ENCODE results near the gene GLIPR1L2.

Gene GLIPR1L2

DNA sequence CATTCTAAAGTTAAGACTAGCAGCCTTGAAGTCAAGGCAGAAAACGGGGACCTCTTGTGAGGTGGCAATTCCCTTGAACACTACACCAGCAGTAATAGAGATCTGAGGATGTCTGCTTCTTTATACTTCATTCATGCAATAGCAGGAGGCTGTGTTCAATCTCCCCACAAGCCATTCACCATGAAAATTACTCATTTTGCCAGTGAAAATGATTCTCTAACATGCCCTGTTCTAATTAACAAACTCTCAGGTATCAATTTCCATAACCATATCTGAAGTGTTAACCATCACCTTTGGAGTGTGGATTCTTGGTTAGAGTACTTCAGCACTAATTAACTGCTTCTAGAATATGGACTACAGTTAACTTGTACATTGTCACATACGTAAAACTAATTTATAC, 86.2 kb downstream of the GLIPR1L2 start:
- peaks cover 69% of the 10 kb centered on the region for H3K4me1 Mint-ChIP-seq
- peak overlapping the region; percentile 19 for H3K27ac Mint-ChIP-seq
- no peaks in the 10 kb centered on the region for H3K9me3 Mint-ChIP-seq
- H3K36me3 Mint-ChIP-seq (ENCODE audit: low read depth): no peaks in the 10 kb centered on the region
- peaks cover 5% of the 10 kb centered on the region for H3K27me3 Mint-ChIP-seq
- peak; percentile 15 for ATAC-seq
- no peak for DNase-seq
- no peak overlapping the region for H3K4me3 Mint-ChIP-seq

DNA sequence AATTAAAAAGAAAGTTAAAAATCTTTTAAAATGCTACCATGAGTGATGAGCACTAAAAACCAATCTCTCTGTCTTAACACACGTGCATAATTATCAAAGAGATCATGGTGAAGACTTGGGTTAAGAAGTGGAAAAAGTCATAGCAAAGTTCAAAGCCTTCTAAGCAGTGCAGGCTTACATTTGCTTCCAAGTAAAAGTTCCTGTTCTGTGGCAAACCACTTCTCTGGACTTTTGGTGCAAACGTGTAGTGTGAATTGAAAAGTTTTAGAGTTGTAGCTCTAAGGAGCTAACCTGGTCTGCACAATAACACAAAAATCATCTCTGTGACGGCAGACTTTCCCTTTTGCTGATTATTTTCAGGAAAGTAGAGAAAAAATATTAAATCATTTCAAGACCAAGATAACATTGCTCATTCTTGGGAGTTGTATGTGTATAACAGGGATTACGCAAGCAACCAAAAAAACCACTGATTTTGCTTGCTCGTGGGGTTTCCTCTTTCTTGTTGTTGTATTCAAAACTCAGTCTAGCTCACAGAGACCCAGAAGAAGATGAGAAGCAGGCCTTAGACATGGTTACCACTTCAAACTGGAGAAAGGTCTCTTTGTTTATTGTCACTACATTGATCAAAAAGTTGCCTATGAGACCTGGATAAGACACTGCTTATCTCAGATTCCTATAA, 87.4 kb downstream of the GLIPR1L2 start:
- Mint-ChIP-seq H3K4me3 (peak overlapping the region; percentile 13), H3K27ac (peak overlapping the region; percentile 79), H3K36me3 (ENCODE audit: low read depth) (no peaks in the 10 kb centered on the region), H3K27me3 (peaks cover 5% of the 10 kb centered on the region), H3K9me3 (no peaks in the 10 kb centered on the region), H3K4me1 (peaks cover 77% of the 10 kb centered on the region)
- ATAC-seq: peak; percentile 38
- DNase-seq: no peak

DNA sequence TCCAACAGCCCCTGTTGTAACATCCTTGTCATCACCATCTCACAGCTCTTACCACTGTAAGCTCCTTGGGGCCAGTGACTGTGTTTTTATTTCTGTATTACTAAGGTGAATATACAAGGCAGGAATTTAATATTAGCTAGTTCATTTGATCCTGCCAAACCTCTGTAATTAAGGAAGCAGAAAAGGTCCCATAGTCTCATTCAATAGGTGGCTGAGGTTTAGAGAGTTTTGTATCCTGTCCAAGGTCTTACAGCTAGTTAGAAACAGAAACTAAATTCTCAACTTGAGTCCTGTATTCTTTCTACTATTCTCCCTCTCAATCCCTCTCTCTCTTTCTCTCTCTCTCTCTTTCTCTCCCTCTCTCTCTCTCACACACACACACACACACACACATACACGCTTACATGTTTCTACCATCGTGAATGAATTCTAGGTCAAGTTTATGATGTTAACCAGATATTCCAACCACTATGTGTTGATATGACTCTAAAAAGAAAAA, 89.1 kb downstream of the GLIPR1L2 start:
- Mint-ChIP-seq H3K27ac (peak overlapping the region; percentile 97), H3K4me1 (peaks cover 92% of the 10 kb centered on the region), H3K27me3 (no peaks in the 10 kb centered on the region), H3K9me3 (no peaks in the 10 kb centered on the region), H3K4me3 (peak overlapping the region; percentile 92), H3K36me3 (ENCODE audit: low read depth) (peaks cover 4% of the 10 kb centered on the region)
- ATAC-seq (peak; percentile 3), DNase-seq (no peak)

DNA sequence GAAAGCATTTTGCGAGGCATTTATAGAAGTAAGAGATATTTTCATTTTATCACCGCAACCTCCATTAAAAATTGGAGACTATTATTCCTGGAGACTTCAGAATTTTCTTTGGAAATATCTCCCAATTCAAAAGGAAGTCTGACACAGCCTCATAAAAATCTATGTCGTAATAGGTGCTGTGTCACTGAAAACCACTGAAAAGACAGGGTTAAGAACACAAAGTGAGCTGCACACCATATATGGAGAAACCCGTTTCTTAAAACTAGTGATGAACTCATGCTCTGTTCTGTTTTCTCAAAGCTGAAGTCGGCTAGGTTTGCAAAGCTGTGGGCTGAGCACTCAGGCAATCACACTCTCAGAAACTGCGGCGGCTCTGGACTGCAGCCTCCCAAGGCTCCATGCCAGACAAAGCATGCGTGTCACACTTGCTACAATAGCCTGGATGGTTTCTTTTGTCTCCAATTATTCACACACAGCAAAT, 89.6 kb downstream of the GLIPR1L2 start, which contains the start of gene GLIPR1:
GLIPR1 (plus strand) TSS at position 287 of the 481 bp plus-strand sequence; CDS start at position 413, 126 bp downstream.
- Mint-ChIP-seq H3K4me3 (peak within 1 kb of the TSS; percentile 92), H3K4me1 (peaks cover 94% of the 10 kb centered on the region), H3K9me3 (no peaks in the 10 kb centered on the region), H3K36me3 (ENCODE audit: low read depth) (peaks cover 4% of the 10 kb centered on the region), H3K27ac (peak within 1 kb of the TSS; percentile 97), H3K27me3 (no peaks in the 10 kb centered on the region)
- peak; percentile 83 for ATAC-seq
- peak; percentile 73 for DNase-seq

DNA sequence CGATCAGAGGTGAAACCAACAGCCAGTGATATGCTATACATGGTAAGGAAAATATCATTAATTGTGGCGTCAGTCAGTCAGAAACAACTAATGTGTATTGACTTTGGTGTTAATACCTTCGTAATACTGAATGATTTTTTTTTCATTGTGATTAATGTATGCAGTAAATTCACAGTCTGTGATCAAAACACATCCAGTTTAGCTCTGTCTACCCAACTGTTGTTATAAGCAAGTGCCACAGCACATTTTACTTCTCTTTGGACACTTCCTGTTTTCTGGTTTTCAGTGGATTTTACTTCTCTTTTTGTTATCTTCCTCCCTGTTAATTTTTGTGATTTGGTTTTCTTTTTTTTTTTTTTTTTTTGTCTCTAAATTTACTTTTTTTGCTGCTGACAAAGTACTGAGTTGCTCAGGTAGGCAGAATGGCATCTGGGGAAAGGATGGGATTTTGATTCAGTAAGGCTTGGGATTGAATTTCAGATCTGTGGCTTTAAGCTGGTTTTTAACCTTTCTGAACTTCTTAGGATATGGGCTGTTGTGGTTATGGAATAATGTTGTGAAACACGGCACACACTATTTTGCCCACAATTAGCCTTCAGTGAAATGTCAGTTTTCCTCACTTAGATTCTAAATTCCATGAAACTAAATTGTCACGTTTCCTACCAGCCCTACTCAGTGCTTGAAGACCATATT, 90.3 kb downstream of the GLIPR1L2 start:
- Mint-ChIP-seq H3K9me3 (no peaks in the 10 kb centered on the region), H3K36me3 (ENCODE audit: low read depth) (peaks cover 4% of the 10 kb centered on the region)

DNA sequence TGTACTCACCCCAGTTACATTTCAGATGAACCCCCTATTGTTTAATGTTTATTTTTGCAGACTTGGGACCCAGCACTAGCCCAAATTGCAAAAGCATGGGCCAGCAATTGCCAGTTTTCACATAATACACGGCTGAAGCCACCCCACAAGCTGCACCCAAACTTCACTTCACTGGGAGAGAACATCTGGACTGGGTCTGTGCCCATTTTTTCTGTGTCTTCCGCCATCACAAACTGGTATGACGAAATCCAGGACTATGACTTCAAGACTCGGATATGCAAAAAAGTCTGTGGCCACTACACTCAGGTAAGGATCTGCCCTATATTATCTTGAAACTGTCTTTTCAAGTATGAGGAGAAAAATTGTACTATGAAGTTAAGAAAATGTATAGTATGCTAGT, 90.9 kb downstream of the GLIPR1L2 start:
- peak overlapping the region; percentile 97 for H3K27ac Mint-ChIP-seq
- H3K4me1 Mint-ChIP-seq: peaks cover 90% of the 10 kb centered on the region
- DNase-seq: no peak
- no peaks in the 10 kb centered on the region for H3K9me3 Mint-ChIP-seq
- H3K4me3 Mint-ChIP-seq: peak overlapping the region; percentile 92
- H3K36me3 Mint-ChIP-seq (ENCODE audit: low read depth): peaks cover 5% of the 10 kb centered on the region
- no peaks in the 10 kb centered on the region for H3K27me3 Mint-ChIP-seq
- no peak for ATAC-seq

More for the DNA sequence above, 90.3 kb downstream of the GLIPR1L2 start:
- DNase-seq (no peak), ATAC-seq (peak; percentile 0)
- no peaks in the 10 kb centered on the region for H3K27me3 Mint-ChIP-seq
- H3K4me3 Mint-ChIP-seq: peak overlapping the region; percentile 92
- H3K4me1 Mint-ChIP-seq: peaks cover 92% of the 10 kb centered on the region
- peak overlapping the region; percentile 97 for H3K27ac Mint-ChIP-seq

All from activated naive CD8-positive, alpha-beta T cell treated with anti-CD3 and anti-CD28 coated beads, Interleukin-2, amount 50 U/mL, for 24 hours (primary cell).